HepG2 (cell line): ENCODE results near the gene HMCN2. TPM values are rescaled to one million over a fixed set of nuclear protein-coding genes. Genes with fewer than 3 reads are reported as not detected.

Experiments
- ATAC-seq: fragments of 200-7000 bp; cut with Tn5 transposase; 3 replicates; pipeline ENCODE4 v1.9.1; 2020; ENCODE audit warnings: mild to moderate bottlenecking, moderate library complexity
- BruUV-seq: library from RNA; stranded (reverse); fragments of 400-500 nt; replicated peaks from 2 replicates; lab custom pipeline; 2021; lab: Mats Ljungman, UMichigan
- CTCF ChIA-PET: fragments of 300-600 bp; formaldehyde crosslinking; extraction: SDS; loops from one replicate; lab custom pipeline; 2021; ENCODE audit warnings: low total read pairs, inconsistent platforms, low intra/inter-chr PET ratio; lab: Yijun Ruan, JAX
- POLR2A ChIA-PET: fragments of 350-600 bp; sonication (Branson Sonifier 250); formaldehyde crosslinking; loops from one replicate; lab custom pipeline; 2020; ENCODE audit warnings: antibody characterized with exemption, inconsistent platforms; lab: Yijun Ruan, JAX
- DNase-seq: peaks from one replicate; pipeline ENCODE4 v3.0.0-alpha.2; 2015; ENCODE audit warnings: low spot score
- FAIRE-seq: peaks from 3 replicates; lab custom pipeline; 2011; peaks lifted over from hg19 to GRCh38; lab: Jason Lieb, UNC
- H2AFZ ChIP-seq: one replicate; pipeline ENCODE4 v1.6.1; 2011; ENCODE audit warnings: low read length, inconsistent platforms
- H3K27ac ChIP-seq: fragments of 300-600 bp; 3 replicates; pipeline ENCODE4 v1.8.0; 2011; ENCODE audit warnings: mixed run types, mild to moderate bottlenecking, mixed read lengths, low read length, inconsistent platforms; ENCODE audit not compliant: insufficient read depth; ENCODE audit errors: extremely low read length
- H3K27me3 ChIP-seq, 2 experiments: fragments of 200-600 bp in 1 of 2; 2 replicates in 1 of 2; 3 replicates in 1 of 2; pipeline versions ENCODE4 v1.6.0 to v1.8.0; 2011; ENCODE audit warnings: low read length in 2 of 2, mild to moderate bottlenecking in 2 of 2, moderate library complexity in 2 of 2, inconsistent platforms in 1 of 2; ENCODE audit not compliant: insufficient read depth in 2 of 2, control insufficient read depth in 1 of 2
- H3K36me3 ChIP-seq, 2 experiments: fragments of 200-600 bp in 1 of 2; replicated peaks in 1 of 2; 2 replicates in 1 of 2; 3 replicates in 1 of 2; pipeline versions ENCODE4 v1.5.1 to v1.8.0; 2011; ENCODE audit warnings: low read length in 2 of 2, inconsistent platforms in 1 of 2; ENCODE audit not compliant: insufficient read depth in 2 of 2, control insufficient read depth in 1 of 2
- H3K4me1 ChIP-seq: 2 replicates; pipeline ENCODE4 v1.5.1; 2012; ENCODE audit warnings: low read length, inconsistent platforms; ENCODE audit not compliant: insufficient read depth
- H3K4me2 ChIP-seq: 2 replicates; pipeline ENCODE4 v1.6.0; 2011; ENCODE audit warnings: low read depth, low read length, inconsistent platforms
- H3K4me3 ChIP-seq, 3 experiments: fragments of 200-600 bp in 1 of 3; sonication (generic), shearing (Covaris generic) in 1 of 3; replicated peaks in 1 of 3; 2 replicates each; pipeline ENCODE4 v1.5.1; 2011 to 2016; ENCODE audit warnings: low read length in 3 of 3, inconsistent platforms in 2 of 3, low read depth in 2 of 3, mild to moderate bottlenecking in 2 of 3, control low read depth in 1 of 3, mixed read lengths in 1 of 3; ENCODE audit not compliant: insufficient read depth in 1 of 3
- H3K79me2 ChIP-seq: one replicate; pipeline ENCODE4 v1.6.1; 2011; ENCODE audit warnings: low read length, inconsistent platforms; ENCODE audit not compliant: insufficient read depth
- H3K9ac ChIP-seq: 2 replicates; pipeline ENCODE4 v1.6.0; 2011; ENCODE audit warnings: mild to moderate bottlenecking, low read depth, low read length, inconsistent platforms; ENCODE audit not compliant: insufficient read depth
- H3K9me3 ChIP-seq: 2 replicates; pipeline ENCODE4 v1.5.1; 2012; ENCODE audit warnings: mild to moderate bottlenecking, low read length
- H4K20me1 ChIP-seq: 2 replicates; pipeline ENCODE4 v1.6.0; 2011; ENCODE audit warnings: inconsistent platforms, mild to moderate bottlenecking, low read length, moderate library complexity; ENCODE audit not compliant: insufficient read depth
- HOXD1 ChIP-seq: sonication (generic); formaldehyde crosslinking; IDR thresholded peaks from 2 replicates; pipeline ENCODE4 v1.5.0; 2020; ENCODE audit warnings: missing genetic modification reagents
- ZFP37 ChIP-seq: sonication (generic); formaldehyde crosslinking; IDR thresholded peaks from 2 replicates; pipeline ENCODE4 v1.4.0; 2020; ENCODE audit warnings: missing genetic modification reagents, borderline replicate concordance
- ZMYM2 ChIP-seq: sonication (generic); formaldehyde crosslinking; IDR thresholded peaks from 2 replicates; pipeline ENCODE4 v1.8.0; 2022; ENCODE audit warnings: mild to moderate bottlenecking, missing genetic modification reagents
- ZNF256 ChIP-seq: sonication (generic); formaldehyde crosslinking; conservative IDR thresholded peaks from 2 replicates; pipeline ENCODE4 v1.4.0; 2020; ENCODE audit warnings: missing genetic modification reagents
- ZNF552 ChIP-seq: sonication (generic); formaldehyde crosslinking; IDR thresholded peaks from 2 replicates; pipeline ENCODE4 v1.9.0; 2022; ENCODE audit warnings: missing genetic modification reagents, mild to moderate bottlenecking, borderline replicate concordance
- ZNF720 ChIP-seq: sonication (generic); formaldehyde crosslinking; IDR thresholded peaks from 2 replicates; pipeline ENCODE4 v1.4.0; 2020; ENCODE audit warnings: missing genetic modification reagents
- ZNF761 ChIP-seq: sonication (generic); formaldehyde crosslinking; conservative IDR thresholded peaks from 2 replicates; pipeline ENCODE4 v1.4.0; 2020; ENCODE audit warnings: mild to moderate bottlenecking, missing genetic modification reagents
- ZNF850 ChIP-seq: sonication (generic); formaldehyde crosslinking; conservative IDR thresholded peaks from 2 replicates; pipeline ENCODE4 v1.9.0; 2021; ENCODE audit warnings: mild to moderate bottlenecking, missing genetic modification reagents
- WGBS: methylation state at CpG from one replicate; pipeline ENCODE4 v1.1.6; 2017; ENCODE audit warnings: low lambda C conversion rate; 5-methylcytosine and 5-hydroxymethylcytosine counted together
- in situ Hi-C: cut with HindIII; loops from 2 replicates; pipeline ENCODE4 v1.10.0; 2017; ENCODE audit warnings: low pct_unique_long_range_greater_than_20kb; ENCODE audit not compliant: extremely low pct_ligation_motif_present
- intact Hi-C: fragments of 100-400 bp; cut with micrococcal nuclease; formaldehyde crosslinking; loops from one replicate; pipeline ENCODE4 v1.10.0; 2022; ENCODE audit not compliant: unreplicated experiment
- polyA plus RNA-seq, 8 experiments: library from polyadenylated mRNA; depleted of rRNA in 3 of 8; stranded (reverse) in 7 of 8; unstranded in 1 of 8; fragments of >200 nt; fragmentation: Illumina TruSeq in 4 of 8; extraction: Trizol in 4 of 8; gene quantifications; 2 replicates each; pipeline versions ENCODE4 v1.2.1 to v1.2.3, GENCODE V29; 2011 to 2016; ENCODE audit warnings: low read depth in 4 of 8, missing spikeins in 1 of 8, mixed read lengths in 1 of 8; ENCODE audit not compliant: insufficient read depth in 1 of 8
- total RNA-seq, 5 experiments: library from RNA; depleted of rRNA; stranded (reverse); fragments of >200 nt; fragmentation: Illumina TruSeq; extraction: Trizol; gene quantifications; 2 replicates each; pipeline ENCODE4 v1.2.3, GENCODE V29; 2016; ENCODE audit warnings: low read depth in 1 of 5
- TF ChIP-seq, protein P1 (sequence below): sonication (generic); formaldehyde crosslinking; IDR thresholded peaks from 2 replicates; pipeline ENCODE4 v1.8.1; 2023; ENCODE audit warnings: mild to moderate bottlenecking, inconsistent platforms, moderate library complexity, missing genetic modification reagents, borderline replicate concordance
- TF ChIP-seq, protein P2 (sequence below): IDR thresholded peaks from 2 replicates; pipeline ENCODE4 v1.6.1; 2016; ENCODE audit warnings: missing compliant biosample characterization, missing genetic modification reagents, borderline replicate concordance
- TF ChIP-seq, protein P3 (sequence below): sonication (generic); formaldehyde crosslinking; IDR thresholded peaks from 2 replicates; pipeline ENCODE4 v1.4.0; 2020; ENCODE audit warnings: missing genetic modification reagents, low read depth, mild to moderate bottlenecking, borderline replicate concordance

HMCN2 gene
- total and polyA plus RNA-seq, 2 of the 13 experiments (the other 11 are each of a cell fraction or from before 2014, with no cell fraction given), result 0.09 TPM; not detected in 1

DNA sequence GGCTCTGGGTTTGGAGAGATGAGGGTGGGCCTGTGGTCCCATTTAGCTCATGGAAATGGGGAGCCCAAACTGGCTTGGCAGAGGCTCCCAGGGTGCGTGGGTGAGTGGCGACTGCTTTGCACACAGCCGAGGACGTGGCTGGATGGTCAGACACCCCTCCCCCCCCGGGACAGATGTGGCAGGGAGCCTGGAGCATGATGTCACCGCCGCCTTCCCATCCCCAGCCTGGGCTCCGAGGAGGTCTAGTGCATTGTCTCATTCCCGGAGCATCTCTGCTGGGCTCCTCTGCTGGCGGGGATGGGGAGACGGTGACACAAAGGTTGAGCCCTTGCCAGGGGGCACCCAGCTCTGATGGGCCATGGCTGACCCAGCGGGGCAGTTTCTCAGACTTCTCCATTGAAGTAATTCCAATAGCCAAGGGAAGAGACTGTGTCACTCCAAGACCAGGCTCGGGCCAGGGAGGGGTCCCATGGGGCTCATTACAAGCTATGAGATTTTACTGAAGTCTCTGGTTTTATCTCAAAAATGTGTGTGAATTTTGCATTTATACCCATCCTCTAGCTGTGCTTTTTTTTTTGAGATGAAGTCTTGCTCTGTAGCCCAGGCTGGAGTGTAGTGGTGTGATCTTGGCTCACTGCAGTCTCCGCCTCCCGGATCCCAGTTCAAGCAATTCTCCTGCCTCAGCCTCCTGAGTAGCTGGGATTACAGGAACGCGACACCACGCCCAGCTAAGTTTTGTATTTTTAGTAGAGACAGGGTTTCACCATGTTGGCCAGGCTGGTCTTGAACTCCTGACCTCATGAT is 36.1 kb downstream of the HMCN2 start:
- CTCF ChIA-PET, result no interaction called here
- intact Hi-C loops, result no loop called here

More for the DNA sequence above, 36.1 kb downstream of the HMCN2 start:
- TF ChIP-seq, protein P1, sequence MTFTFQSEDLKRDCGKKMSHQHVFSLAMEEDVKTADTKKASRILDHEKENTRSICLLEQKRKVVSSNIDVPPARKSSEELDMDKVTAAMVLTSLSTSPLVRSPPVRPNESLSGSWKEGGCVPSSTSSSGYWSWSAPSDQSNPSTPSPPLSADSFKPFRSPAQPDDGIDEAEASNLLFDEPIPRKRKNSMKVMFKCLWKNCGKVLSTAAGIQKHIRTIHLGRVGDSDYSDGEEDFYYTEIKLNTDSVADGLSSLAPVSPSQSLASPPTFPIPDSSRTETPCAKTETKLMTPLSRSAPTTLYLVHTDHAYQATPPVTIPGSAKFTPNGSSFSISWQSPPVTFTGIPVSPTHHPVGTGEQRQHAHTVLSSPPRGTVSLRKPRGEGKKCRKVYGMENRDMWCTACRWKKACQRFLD, result no peak
- TF ChIP-seq, protein P2, sequence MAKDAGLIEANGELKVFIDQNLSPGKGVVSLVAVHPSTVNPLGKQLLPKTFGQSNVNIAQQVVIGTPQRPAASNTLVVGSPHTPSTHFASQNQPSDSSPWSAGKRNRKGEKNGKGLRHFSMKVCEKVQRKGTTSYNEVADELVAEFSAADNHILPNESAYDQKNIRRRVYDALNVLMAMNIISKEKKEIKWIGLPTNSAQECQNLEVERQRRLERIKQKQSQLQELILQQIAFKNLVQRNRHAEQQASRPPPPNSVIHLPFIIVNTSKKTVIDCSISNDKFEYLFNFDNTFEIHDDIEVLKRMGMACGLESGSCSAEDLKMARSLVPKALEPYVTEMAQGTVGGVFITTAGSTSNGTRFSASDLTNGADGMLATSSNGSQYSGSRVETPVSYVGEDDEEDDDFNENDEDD, result no peak
- TF ChIP-seq ZMYM2 (CRISPR knock-in tag) (no peak), HOXD1 (no peak), ZNF256 (no peak), ZNF850 (CRISPR knock-in tag) (no peak), ZNF720 (CRISPR knock-in tag) (no peak), ZNF552 (CRISPR knock-in tag) (no peak), ZNF761 (no peak), ZFP37 (no peak)
- TF ChIP-seq, protein P3, sequence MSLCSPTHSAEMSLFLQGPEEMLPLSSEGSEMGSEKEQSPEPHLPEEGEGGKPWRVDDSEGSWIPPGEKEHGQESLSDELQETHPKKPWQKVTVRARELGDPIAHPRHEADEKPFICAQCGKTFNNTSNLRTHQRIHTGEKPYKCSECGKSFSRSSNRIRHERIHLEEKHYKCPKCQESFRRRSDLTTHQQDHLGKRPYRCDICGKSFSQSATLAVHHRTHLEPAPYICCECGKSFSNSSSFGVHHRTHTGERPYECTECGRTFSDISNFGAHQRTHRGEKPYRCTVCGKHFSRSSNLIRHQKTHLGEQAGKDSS (CRISPR knock-in tag), result no peak
- TF ChIP-seq, all 625 proteins: peak for 0
- 17% methylated on average over 13 of the region's 18 CpGs for WGBS
- Histone ChIP-seq H3K36me3 (no peaks in the 10 kb centered on the region), H3K9me3 (no peaks in the 10 kb centered on the region), H4K20me1 (0 out of 2 replicates have a peak, but pooled peaks cover 12% of the 10 kb centered on the region), H2AFZ (no peak overlapping the region), H3K79me2 (no peaks in the 10 kb centered on the region), H3K4me1 (no peaks in the 10 kb centered on the region), H3K9ac (no peak overlapping the region), H3K4me3 (no peak overlapping the region), H3K27me3 (peaks cover 6 to 36% of the 10 kb centered on the region in 2 experiments; a peak in 3 of 5 replicates), H3K27ac (no peak overlapping the region), H3K4me2 (no peak overlapping the region)
- FAIRE-seq, result no peak
- no TSS peak for BruUV-seq
- no peak for DNase-seq
- ATAC-seq, result no peak
- in situ Hi-C loops, result no loop called here
- POLR2A ChIA-PET, result no interaction called here
